ENCODE data around the gene C1QTNF5. TPM values are rescaled to one million over a fixed set of nuclear protein-coding genes. Genes with fewer than 3 reads are reported as not detected.

C1QTNF5 gene
- total and polyA plus RNA-seq, 2 donors (not counting 1 experiment from before 2014, with no cell fraction given): not detected

- Histone ChIP-seq H4K20me1 (ENCODE audit: control insufficient read depth, insufficient read depth, low read length, poor library complexity, severe bottlenecking) (no peaks in the 10 kb centered on the region), H3K4me3 (ENCODE audit: control extremely low read depth in 1 of 5, extremely low read depth in 1 of 5, insufficient read depth in 1 of 5, low read depth in 2 of 5, low read length in 4 of 5) (peak overlapping the region; percentile 51 to 72 (median 55)), H3K27ac (ENCODE audit: low read length in 2 of 2) (peak overlapping the region in 1 of 2 donors; percentile 64), H3K9me3 (ENCODE audit: control extremely low read depth in 1 of 3, control insufficient read depth in 2 of 3, insufficient read depth in 1 of 3, low read length in 2 of 3) (peaks cover 0 to 4% (median 0%) of the 10 kb centered on the region in 3 donors), H3K4me2 (replicated peaks; ENCODE audit: low read depth, low read length, poor library complexity, severe bottlenecking) (peak overlapping the region; percentile 98), H3K79me2 (ENCODE audit: control insufficient read depth, insufficient read depth, low read length) (no peaks in the 10 kb centered on the region), H2AFZ (ENCODE audit: insufficient read depth, low read depth, low read length, poor library complexity, severe bottlenecking) (peak overlapping the region; percentile 88), H3K36me3 (replicated peaks in 1 of 2; ENCODE audit: control extremely low read depth in 1 of 2, control insufficient read depth in 1 of 2, extremely low read depth in 1 of 2, insufficient read depth in 2 of 2, low read length in 1 of 2) (no peaks in the 10 kb centered on the region), H3K27me3 (replicated peaks in 1 of 4; ENCODE audit: control extremely low read depth in 1 of 4, control insufficient read depth in 3 of 4, insufficient read depth in 4 of 4, low read length in 3 of 4) (peaks cover 0 to 27% (median 16%) of the 10 kb centered on the region in 4 experiments), H3K4me1 (ENCODE audit: control insufficient read depth in 2 of 2, insufficient read depth in 2 of 2, low read length in 2 of 2) (peaks cover 12 to 17% of the 10 kb centered on the region in 2 donors), H3K9ac (ENCODE audit: low read length) (peak overlapping the region; percentile 82)
- intact Hi-C loops (cut with micrococcal nuclease): no loop called here
- POLR2A ChIA-PET: no interaction called here
- no peak overlapping the region for H3K27ac Mint-ChIP-seq
- TF ChIP-seq EZH2 (IDR thresholded peaks at IDR 0.05; ENCODE audit: borderline replicate concordance, insufficient read depth, low read depth, low read length, poor library complexity, severe bottlenecking): no peak
- no peak for TF ChIP-seq CTCF (IDR thresholded peaks at IDR 0.05)
- peaks cover 6% of the 10 kb centered on the region for H3K4me1 Mint-ChIP-seq
- WGBS (ENCODE audit: insufficient coverage): 9% methylated on average over 9 of the region's 9 CpGs
- no peak for DNase-seq
- no peak for ATAC-seq (ENCODE audit: low read depth)
- CTCF ChIA-PET: interaction anchor here (0.6 to 6.5 kb wide), 6 partner anchors 10 to 1992 kb away, joined by 3 to 61 read pairs (median 5); partner anchors contain the start of gene RNF26
- no peak overlapping the region for H3K4me3 Mint-ChIP-seq
- peaks cover 5% of the 10 kb centered on the region for H3K27me3 Mint-ChIP-seq
- H3K9me3 Mint-ChIP-seq (ENCODE audit: insufficient read depth): no peaks in the 10 kb centered on the region
Observed at GRCh38 chr11:119382101-119382500, 41.4 kb upstream of the C1QTNF5 start.

GRCh38 chr11:119381181-119381988, 40.7 kb upstream of the C1QTNF5 start, which contains the start of gene USP2:
Gene USP2, minus strand, starts transcription at chr11:119381690. Its CDS starts 8,210 bp downstream, at chr11:119373480.
- peaks cover 0 to 4% (median 0%) of the 10 kb centered on the region in 3 donors for H3K9me3 ChIP-seq (ENCODE audit: control extremely low read depth in 1 of 3, control insufficient read depth in 2 of 3, insufficient read depth in 1 of 3, low read length in 2 of 3)
- Mint-ChIP-seq H3K9me3 (ENCODE audit: insufficient read depth) (no peaks in the 10 kb centered on the region), H3K4me1 (peaks cover 6% of the 10 kb centered on the region), H3K27me3 (peaks cover 5% of the 10 kb centered on the region), H3K4me3 (no peak within 1 kb of the TSS), H3K27ac (peak within 1 kb of the TSS; percentile 79)
- under 1% methylated on average over 53 of the region's 54 CpGs for WGBS (ENCODE audit: insufficient coverage)
- H3K79me2 ChIP-seq (ENCODE audit: control insufficient read depth, insufficient read depth, low read length): no peaks in the 10 kb centered on the region
- H3K9ac ChIP-seq (ENCODE audit: low read length): peak within 1 kb of the TSS; percentile 82
- H4K20me1 ChIP-seq (ENCODE audit: control insufficient read depth, insufficient read depth, low read length, poor library complexity, severe bottlenecking): no peaks in the 10 kb centered on the region
- POLR2A ChIA-PET: no interaction called here
- DNase-seq: peak; percentile 97
- intact Hi-C loops (cut with micrococcal nuclease): loop anchor here (1.0 kb wide), 3 partner anchors 17 to 47 kb away; partner anchors contain the start of gene RNF26
- H2AFZ ChIP-seq (ENCODE audit: insufficient read depth, low read depth, low read length, poor library complexity, severe bottlenecking): peak within 1 kb of the TSS; percentile 88
- peaks cover 0 to 27% (median 16%) of the 10 kb centered on the region in 4 experiments for H3K27me3 ChIP-seq (replicated peaks in 1 of 4; ENCODE audit: control extremely low read depth in 1 of 4, control insufficient read depth in 3 of 4, insufficient read depth in 4 of 4, low read length in 3 of 4)
- H3K4me1 ChIP-seq (ENCODE audit: control insufficient read depth in 2 of 2, insufficient read depth in 2 of 2, low read length in 2 of 2): peaks cover 12 to 17% of the 10 kb centered on the region in 2 donors
- no peaks in the 10 kb centered on the region for H3K36me3 ChIP-seq (replicated peaks in 1 of 2; ENCODE audit: control extremely low read depth in 1 of 2, control insufficient read depth in 1 of 2, extremely low read depth in 1 of 2, insufficient read depth in 2 of 2, low read length in 1 of 2)
- peak within 1 kb of the TSS; percentile 98 for H3K4me2 ChIP-seq (replicated peaks; ENCODE audit: low read depth, low read length, poor library complexity, severe bottlenecking)
- CTCF ChIA-PET: interaction anchor here (0.6 to 6.5 kb wide), 14 partner anchors 11 to 1991 kb away, joined by 3 to 61 read pairs (median 4); partner anchors contain the start of genes C1QTNF5, CBL and RNF26
- peak within 1 kb of the TSS in 1 of 2 donors; percentile 64 for H3K27ac ChIP-seq (ENCODE audit: low read length in 2 of 2)
- peak within 1 kb of the TSS; percentile 51 to 72 (median 55) for H3K4me3 ChIP-seq (ENCODE audit: control extremely low read depth in 1 of 5, extremely low read depth in 1 of 5, insufficient read depth in 1 of 5, low read depth in 2 of 5, low read length in 4 of 5)
- TF ChIP-seq EZH2 (IDR thresholded peaks at IDR 0.05; ENCODE audit: borderline replicate concordance, insufficient read depth, low read depth, low read length, poor library complexity, severe bottlenecking): no peak
- peak; percentile 90 for TF ChIP-seq CTCF (IDR thresholded peaks at IDR 0.05)
- peak; percentile 99 for ATAC-seq (ENCODE audit: low read depth)

All from B cell (primary cell).